Keratinocyte (primary cell): ENCODE data around the gene UCN3. TPM values are rescaled to one million over a fixed set of nuclear protein-coding genes. Genes with fewer than 3 reads are reported as not detected.

ENCODE experiments used
- DNase-seq: peaks from one replicate; pipeline ENCODE4 v3.0.0-alpha.2; 2011; ENCODE audit warnings: low read depth, missing footprints, low spot score
- FAIRE-seq: peaks from 2 replicates; lab custom pipeline; 2011; peaks lifted over from hg19 to GRCh38; lab: Jason Lieb, UNC
- H2AFZ ChIP-seq: 2 replicates; pipeline ENCODE4 v1.6.0; 2012; ENCODE audit warnings: low read length, control low read depth, inconsistent platforms; ENCODE audit not compliant: control insufficient read depth
- H3K27ac ChIP-seq: 2 replicates; pipeline ENCODE4 v1.5.1; 2011; ENCODE audit warnings: low read length; ENCODE audit not compliant: control insufficient read depth, insufficient read depth
- H3K27me3 ChIP-seq: 3 replicates; pipeline ENCODE4 v1.6.0; 2011; ENCODE audit warnings: low read length; ENCODE audit not compliant: control insufficient read depth, insufficient read depth; ENCODE audit errors: extremely low read depth
- H3K36me3 ChIP-seq, 2 experiments: 2 replicates in 1 of 2; 3 replicates in 1 of 2; pipeline ENCODE4 v1.5.1; 2011; ENCODE audit warnings: low read length in 2 of 2, mild to moderate bottlenecking in 1 of 2; ENCODE audit not compliant: control insufficient read depth in 2 of 2, insufficient read depth in 2 of 2; ENCODE audit errors: extremely low read depth in 1 of 2
- H3K4me1 ChIP-seq: 3 replicates; pipeline ENCODE4 v1.5.1; 2011; ENCODE audit warnings: low read length; ENCODE audit not compliant: control insufficient read depth, insufficient read depth; ENCODE audit errors: extremely low read depth
- H3K4me2 ChIP-seq: 3 replicates; pipeline ENCODE4 v1.6.0; 2011; ENCODE audit warnings: low read depth, low read length; ENCODE audit not compliant: control insufficient read depth, insufficient read depth; ENCODE audit errors: extremely low read depth
- H3K4me3 ChIP-seq, 3 experiments: fragments of 200-600 bp in 1 of 3; sonication (generic) in 1 of 3; 2 replicates in 2 of 3; 3 replicates in 1 of 3; pipeline ENCODE4 v1.5.1; 2011 to 2016; ENCODE audit warnings: low read length in 3 of 3, mild to moderate bottlenecking in 3 of 3, control low read depth in 2 of 3, inconsistent platforms in 1 of 3, low read depth in 1 of 3, mixed read lengths in 1 of 3, mixed run types in 1 of 3, moderate library complexity in 1 of 3; ENCODE audit not compliant: control insufficient read depth in 2 of 3, insufficient read depth in 2 of 3; ENCODE audit errors: extremely low read depth in 1 of 3
- H3K79me2 ChIP-seq: 2 replicates; pipeline ENCODE4 v1.6.0; 2012; ENCODE audit warnings: low read length; ENCODE audit not compliant: control insufficient read depth, insufficient read depth
- H3K9ac ChIP-seq: 3 replicates; pipeline ENCODE4 v1.6.0; 2011; ENCODE audit warnings: low read length; ENCODE audit not compliant: control insufficient read depth, insufficient read depth; ENCODE audit errors: extremely low read depth
- H3K9me1 ChIP-seq: 3 replicates; pipeline ENCODE4 v1.6.0; 2011; ENCODE audit warnings: low read length; ENCODE audit not compliant: control insufficient read depth, insufficient read depth; ENCODE audit errors: extremely low read depth
- H3K9me3 ChIP-seq: 2 replicates; pipeline ENCODE4 v1.5.1; 2012; ENCODE audit warnings: low read depth, low read length; ENCODE audit not compliant: control insufficient read depth
- H4K20me1 ChIP-seq: 3 replicates; pipeline ENCODE4 v1.6.0; 2011; ENCODE audit warnings: low read length; ENCODE audit not compliant: control insufficient read depth, insufficient read depth; ENCODE audit errors: extremely low read depth
- EZH2 ChIP-seq: IDR thresholded peaks from one replicate; pipeline ENCODE4 v1.6.1; 2012; ENCODE audit warnings: inconsistent platforms, mild to moderate bottlenecking, low read length, moderate library complexity
- dilution Hi-C: fragments of 300-500 bp; cut with MboI; formaldehyde crosslinking; loops from one replicate; pipeline ENCODE4 v1.7.0; 2020; ENCODE audit warnings: low sequenced_read_pairs; ENCODE audit not compliant: extremely low pct_ligation_motif_present
- polyA plus RNA-seq, 5 experiments: library from polyadenylated mRNA; depleted of rRNA in 3 of 5; stranded (reverse) in 3 of 5; stranded (forward) in 1 of 5; unstranded in 1 of 5; fragments of >200 nt; gene quantifications; 1 replicate in 1 of 5; 2 replicates in 3 of 5; 3 replicates in 1 of 5; pipeline versions ENCODE4 v1.2.1 to v1.2.3, GENCODE V29; 2011 to 2012; ENCODE audit warnings: missing spikeins in 2 of 5, low read depth in 1 of 5, low replicate concordance in 1 of 5
- TF ChIP-seq, protein P1 (sequence below), 3 experiments: IDR thresholded peaks in 1 of 3; conservative IDR thresholded peaks in 1 of 3; optimal IDR thresholded peaks in 1 of 3; 2 replicates in 2 of 3; 3 replicates in 1 of 3; pipeline versions ENCODE3 to v1.5.1; 2011; ENCODE audit warnings: low read length in 3 of 3, mild to moderate bottlenecking in 3 of 3, moderate library complexity in 2 of 3, control low read depth in 1 of 3, inconsistent platforms in 1 of 3; ENCODE audit not compliant: insufficient read depth in 2 of 3; ENCODE audit errors: extremely low read depth in 1 of 3

The UCN3 gene
- polyA plus RNA-seq, 1 donor (not counting 4 experiments of a cell fraction or from before 2014, with no cell fraction given): not detected

DNA sequence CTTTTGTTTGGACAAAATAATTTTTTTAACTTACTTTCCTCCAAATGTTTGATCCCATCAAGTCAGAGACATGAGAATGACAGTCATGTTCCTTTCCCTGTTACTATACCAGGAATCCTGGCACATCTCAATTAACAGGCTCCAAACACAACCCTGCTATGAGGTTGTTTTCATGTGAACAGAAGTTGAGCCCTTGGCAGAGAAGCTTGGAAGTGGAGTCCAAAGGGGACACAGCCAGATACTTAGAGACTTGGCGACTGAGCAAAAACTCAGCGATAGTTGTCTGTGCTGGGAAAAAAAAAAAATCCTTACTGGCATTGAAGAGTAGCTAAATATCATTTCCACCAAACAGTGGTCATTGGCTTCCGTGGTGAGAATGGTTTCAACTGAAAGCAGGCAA, 27.0 kb downstream of the UCN3 start:
- FAIRE-seq (no peak), DNase-seq (no peak)
- Histone ChIP-seq H3K9ac (no peak overlapping the region), H3K4me2 (no peak overlapping the region), H3K4me1 (no peaks in the 10 kb centered on the region), H3K27ac (no peak overlapping the region), H2AFZ (no peak overlapping the region), H3K4me3 (no peak overlapping the region), H3K79me2 (no peaks in the 10 kb centered on the region), H3K9me3 (no peaks in the 10 kb centered on the region), H3K27me3 (no peaks in the 10 kb centered on the region), H3K9me1 (no peaks in the 10 kb centered on the region), H4K20me1 (no peaks in the 10 kb centered on the region), H3K36me3 (no peaks in the 10 kb centered on the region)
- dilution Hi-C loops: no loop called here
- no peak for TF ChIP-seq EZH2
- TF ChIP-seq, protein P1, sequence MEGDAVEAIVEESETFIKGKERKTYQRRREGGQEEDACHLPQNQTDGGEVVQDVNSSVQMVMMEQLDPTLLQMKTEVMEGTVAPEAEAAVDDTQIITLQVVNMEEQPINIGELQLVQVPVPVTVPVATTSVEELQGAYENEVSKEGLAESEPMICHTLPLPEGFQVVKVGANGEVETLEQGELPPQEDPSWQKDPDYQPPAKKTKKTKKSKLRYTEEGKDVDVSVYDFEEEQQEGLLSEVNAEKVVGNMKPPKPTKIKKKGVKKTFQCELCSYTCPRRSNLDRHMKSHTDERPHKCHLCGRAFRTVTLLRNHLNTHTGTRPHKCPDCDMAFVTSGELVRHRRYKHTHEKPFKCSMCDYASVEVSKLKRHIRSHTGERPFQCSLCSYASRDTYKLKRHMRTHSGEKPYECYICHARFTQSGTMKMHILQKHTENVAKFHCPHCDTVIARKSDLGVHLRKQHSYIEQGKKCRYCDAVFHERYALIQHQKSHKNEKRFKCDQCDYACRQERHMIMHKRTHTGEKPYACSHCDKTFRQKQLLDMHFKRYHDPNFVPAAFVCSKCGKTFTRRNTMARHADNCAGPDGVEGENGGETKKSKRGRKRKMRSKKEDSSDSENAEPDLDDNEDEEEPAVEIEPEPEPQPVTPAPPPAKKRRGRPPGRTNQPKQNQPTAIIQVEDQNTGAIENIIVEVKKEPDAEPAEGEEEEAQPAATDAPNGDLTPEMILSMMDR (optimal IDR thresholded peaks at IDR 0.05 in 1 of 3, IDR thresholded peaks at IDR 0.05 in 1 of 3, conservative IDR thresholded peaks at IDR 0.05 in 1 of 3; ENCODE audit: extremely low read depth in 1 of 3, insufficient read depth in 2 of 3, low read length in 3 of 3): no peak

DNA sequence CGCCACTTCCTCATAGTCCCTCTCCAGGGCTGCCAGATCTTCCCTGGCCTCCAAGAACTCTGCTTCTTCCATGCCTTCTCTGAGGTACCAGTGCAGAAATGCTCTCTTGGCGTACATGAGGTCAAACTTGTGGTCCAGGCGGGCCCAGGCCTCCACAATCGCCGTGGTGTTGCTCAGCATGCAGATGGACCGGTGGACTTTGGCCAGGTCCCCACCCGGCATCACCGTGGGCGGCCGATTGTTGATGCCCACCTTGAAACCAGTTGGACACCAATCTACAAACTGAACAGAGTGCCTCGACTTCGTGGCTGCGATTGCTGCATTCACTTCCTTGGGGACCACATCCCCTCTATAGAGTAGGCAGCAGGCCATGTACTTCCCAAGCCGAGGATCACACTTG, 28.8 kb downstream of the UCN3 start:
- Histone ChIP-seq H3K4me3 (no peak overlapping the region), H2AFZ (no peak overlapping the region), H3K4me2 (no peak overlapping the region), H3K27me3 (no peaks in the 10 kb centered on the region), H3K9ac (no peak overlapping the region), H3K36me3 (no peaks in the 10 kb centered on the region), H3K9me3 (no peaks in the 10 kb centered on the region), H3K4me1 (no peaks in the 10 kb centered on the region), H3K9me1 (no peaks in the 10 kb centered on the region), H4K20me1 (no peaks in the 10 kb centered on the region), H3K79me2 (no peaks in the 10 kb centered on the region), H3K27ac (no peak overlapping the region)
- DNase-seq (no peak), FAIRE-seq (no peak)
- TF ChIP-seq EZH2: no peak
- TF ChIP-seq, protein P1 (optimal IDR thresholded peaks at IDR 0.05 in 1 of 3, IDR thresholded peaks at IDR 0.05 in 1 of 3, conservative IDR thresholded peaks at IDR 0.05 in 1 of 3; ENCODE audit: extremely low read depth in 1 of 3, insufficient read depth in 2 of 3, low read length in 3 of 3): no peak
- dilution Hi-C loops: no loop called here
